Upper lobe of left lung (tissue), 4 donors: ENCODE measurements around the gene THBS1.

Experiments
- CTCF ChIP-seq, 6 experiments: fragments of 450-650 bp in 4 of 6; fragments of 200-600 bp in 2 of 6; sonication (generic) in 2 of 6; IDR thresholded peaks; one replicate each; pipeline ENCODE4 v1.5.1; 2016 to 2019; ENCODE audit warnings: antibody characterized with exemption in 6 of 6
- POLR2A ChIP-seq, 4 donors: fragments of 450-650 bp; IDR thresholded peaks; one replicate each; pipeline ENCODE4 v1.5.1; 2016 to 2017; ENCODE audit warnings: antibody characterized with exemption in 4 of 4, mild to moderate bottlenecking in 2 of 4

DNA sequence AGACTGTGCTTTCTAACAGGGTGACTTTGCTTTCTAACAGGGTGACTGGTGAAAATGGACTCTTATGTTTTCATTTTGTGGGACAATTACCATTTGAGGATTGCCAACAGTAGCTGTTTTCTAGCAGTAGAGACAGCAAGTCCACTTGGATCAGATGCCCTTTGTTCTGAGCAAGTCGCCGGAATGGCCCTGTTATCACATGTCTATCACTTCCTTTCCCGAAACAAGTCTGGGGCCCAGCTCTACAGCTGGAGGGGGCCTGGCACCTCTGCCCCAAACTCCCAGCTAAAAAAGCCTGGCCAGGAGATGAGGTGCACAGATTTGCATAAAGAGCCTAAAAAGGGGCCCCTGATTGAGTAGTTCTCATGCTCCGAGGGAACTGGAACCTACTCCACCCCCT is 44.6 kb downstream of the THBS1 start:
- TF ChIP-seq CTCF (IDR thresholded peaks at IDR 0.05) (no peak), POLR2A (IDR thresholded peaks at IDR 0.05) (no peak)
